Lung (tissue), 12 donors: ENCODE data around the gene RNF220. TPM values are rescaled to one million over a fixed set of nuclear protein-coding genes. Genes with fewer than 3 reads are reported as not detected.

ENCODE experiments used
- ATAC-seq: fragments of 200-7000 bp; cut with Tn5 transposase; one replicate; pipeline ENCODE4 v1.9.1; 2020; ENCODE audit warnings: moderate number of reproducible peaks; ENCODE audit not compliant: insufficient read depth, low FRiP score
- DNase-seq, 3 donors: peaks; one replicate each; pipeline ENCODE4 v3.0.0-alpha.2; 2013 to 2017
- H3K27ac ChIP-seq, 2 donors: one replicate each; pipeline ENCODE4 v1.5.1; 2013; ENCODE audit warnings: mild to moderate bottlenecking in 2 of 2, moderate library complexity in 2 of 2, control low read depth in 1 of 2, inconsistent platforms in 1 of 2, low read depth in 1 of 2, low read length in 1 of 2
- H3K27me3 ChIP-seq, 3 donors: one replicate each; pipeline ENCODE4 v1.5.1; 2013; ENCODE audit warnings: low read length in 2 of 3; ENCODE audit not compliant: control insufficient read depth in 3 of 3, insufficient read depth in 3 of 3
- H3K36me3 ChIP-seq, 4 donors: one replicate each; pipeline ENCODE4 v1.5.1; 2013; ENCODE audit warnings: low read length in 4 of 4, mild to moderate bottlenecking in 1 of 4, moderate library complexity in 1 of 4; ENCODE audit not compliant: control insufficient read depth in 4 of 4, insufficient read depth in 4 of 4
- H3K4me1 ChIP-seq, 5 donors: one replicate each; pipeline ENCODE4 v1.5.1; 2013; ENCODE audit warnings: low read length in 5 of 5, mild to moderate bottlenecking in 2 of 5, moderate library complexity in 1 of 5; ENCODE audit not compliant: control insufficient read depth in 5 of 5, insufficient read depth in 5 of 5
- H3K4me3 ChIP-seq: one replicate; pipeline ENCODE4 v1.5.1; 2013; ENCODE audit warnings: mild to moderate bottlenecking, control low read depth, moderate library complexity
- H3K9ac ChIP-seq, 2 donors: one replicate each; pipeline ENCODE4 v1.5.1; 2013; ENCODE audit warnings: low read length in 2 of 2, control low read depth in 1 of 2; ENCODE audit not compliant: insufficient read depth in 1 of 2
- H3K9me3 ChIP-seq, 4 donors: one replicate each; pipeline ENCODE4 v1.5.1; 2013; ENCODE audit warnings: low read length in 3 of 4, mild to moderate bottlenecking in 1 of 4, moderate library complexity in 1 of 4; ENCODE audit not compliant: control insufficient read depth in 4 of 4, insufficient read depth in 3 of 4
- WGBS, 2 donors: extraction: QIAGEN DNeasy Blood & Tissue Kit; methylation state at CpG; one replicate each; pipeline ENCODE4 v1.1.7; 2013; 5-methylcytosine and 5-hydroxymethylcytosine counted together
- polyA plus RNA-seq, 2 donors: library from polyadenylated mRNA; stranded (reverse); fragments of 200-250 nt; gene quantifications; one replicate each; pipeline ENCODE4 v1.2.1, GENCODE V29; 2013
- total RNA-seq, 2 donors: library from RNA; depleted of rRNA in 1 of 2; stranded (reverse); fragments of >200 nt in 1 of 2; gene quantifications; one replicate each; pipeline ENCODE4 v1.2.1, GENCODE V29; 2014 to 2021
- TF ChIP-seq, protein P1 (sequence below): IDR thresholded peaks from 2 replicates; pipeline ENCODE4 v1.5.1; 2012; ENCODE audit warnings: mild to moderate bottlenecking; ENCODE audit errors: control extremely low read depth, extremely low read depth
- donor health status: control.
- donor health status: control.
- donor health status: Bipolar disorder and iron deficiency.
- donor health status: healthy.
- donor health status: DM: yes; HTN: yes; CAD: no.

The RNF220 gene
- total and polyA plus RNA-seq, 4 donors = 44.9 to 75.8 (median 69.5) TPM

DNA sequence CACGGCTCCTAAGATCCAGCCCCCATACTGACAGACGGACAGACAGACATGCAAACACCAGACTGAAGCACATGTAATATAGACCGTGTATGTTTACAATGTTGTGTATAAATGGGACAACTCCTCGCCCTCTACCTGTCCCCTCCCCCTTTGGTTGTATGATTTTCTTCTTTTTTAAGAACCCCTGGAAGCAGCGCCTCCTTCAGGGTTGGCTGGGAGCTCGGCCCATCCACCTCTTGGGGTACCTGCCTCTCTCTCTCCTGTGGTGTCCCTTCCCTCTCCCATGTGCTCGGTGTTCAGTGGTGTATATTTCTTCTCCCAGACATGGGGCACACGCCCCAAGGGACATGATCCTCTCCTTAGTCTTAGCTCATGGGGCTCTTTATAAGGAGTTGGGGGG is 246.0 kb downstream of the RNF220 start:
- DNase-seq = no peak
- WGBS, 2 donors = 80 to 87% methylated on average over 8 of the region's 8 CpGs
- peaks cover 3 to 68% (median 17%) of the 10 kb centered on the region in 4 donors for H3K36me3 ChIP-seq
- H3K4me1 ChIP-seq = peaks cover 0 to 3% (median 0%) of the 10 kb centered on the region in 5 donors
- no peaks in the 10 kb centered on the region for H3K27me3 ChIP-seq
- H3K4me3 ChIP-seq = no peak overlapping the region
- no peak overlapping the region for H3K9ac ChIP-seq
- TF ChIP-seq, protein P1, sequence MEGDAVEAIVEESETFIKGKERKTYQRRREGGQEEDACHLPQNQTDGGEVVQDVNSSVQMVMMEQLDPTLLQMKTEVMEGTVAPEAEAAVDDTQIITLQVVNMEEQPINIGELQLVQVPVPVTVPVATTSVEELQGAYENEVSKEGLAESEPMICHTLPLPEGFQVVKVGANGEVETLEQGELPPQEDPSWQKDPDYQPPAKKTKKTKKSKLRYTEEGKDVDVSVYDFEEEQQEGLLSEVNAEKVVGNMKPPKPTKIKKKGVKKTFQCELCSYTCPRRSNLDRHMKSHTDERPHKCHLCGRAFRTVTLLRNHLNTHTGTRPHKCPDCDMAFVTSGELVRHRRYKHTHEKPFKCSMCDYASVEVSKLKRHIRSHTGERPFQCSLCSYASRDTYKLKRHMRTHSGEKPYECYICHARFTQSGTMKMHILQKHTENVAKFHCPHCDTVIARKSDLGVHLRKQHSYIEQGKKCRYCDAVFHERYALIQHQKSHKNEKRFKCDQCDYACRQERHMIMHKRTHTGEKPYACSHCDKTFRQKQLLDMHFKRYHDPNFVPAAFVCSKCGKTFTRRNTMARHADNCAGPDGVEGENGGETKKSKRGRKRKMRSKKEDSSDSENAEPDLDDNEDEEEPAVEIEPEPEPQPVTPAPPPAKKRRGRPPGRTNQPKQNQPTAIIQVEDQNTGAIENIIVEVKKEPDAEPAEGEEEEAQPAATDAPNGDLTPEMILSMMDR = no peak
- no peaks in the 10 kb centered on the region for H3K9me3 ChIP-seq
- no peak for ATAC-seq
- H3K27ac ChIP-seq = no peak overlapping the region

DNA sequence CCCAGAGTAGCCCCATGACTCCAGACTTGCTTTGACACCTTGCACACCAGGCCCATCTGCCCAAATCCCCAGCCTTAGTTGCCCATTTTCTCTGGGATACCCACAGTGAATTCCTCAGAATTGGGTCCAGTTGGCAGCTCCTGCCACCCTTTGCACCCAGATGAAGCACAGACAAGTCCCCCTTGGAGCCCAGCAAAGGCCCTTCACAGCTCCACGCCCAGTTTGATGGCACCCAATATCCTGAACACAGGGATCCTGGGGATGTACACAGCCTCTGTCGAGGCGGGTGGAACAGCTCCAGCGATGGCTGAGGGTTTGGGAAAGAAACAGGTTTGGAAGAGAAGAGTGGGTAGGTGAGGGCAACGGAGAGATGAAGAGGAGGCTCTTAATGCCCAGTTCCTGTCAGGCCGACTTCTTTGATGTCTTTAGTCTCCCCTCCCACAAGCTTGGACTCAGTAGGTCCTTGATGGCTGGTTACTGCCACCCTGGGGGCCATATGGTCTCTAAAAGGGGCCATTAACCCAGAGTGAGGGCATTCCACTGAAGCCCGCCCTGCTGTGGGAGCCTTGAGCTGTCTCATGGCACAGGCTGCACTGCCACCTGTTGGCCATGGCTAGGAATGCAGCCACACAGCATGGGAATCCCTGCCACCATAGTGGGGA is 247.5 kb downstream of the RNF220 start:
- peak; percentile 77 to 81 (median 79) for DNase-seq
- no peaks in the 10 kb centered on the region for H3K27me3 ChIP-seq
- H3K9me3 ChIP-seq = no peaks in the 10 kb centered on the region
- H3K36me3 ChIP-seq = peaks cover 3 to 58% (median 14%) of the 10 kb centered on the region in 4 donors
- WGBS, 2 donors = 54 to 67% methylated on average over 7 of the region's 7 CpGs
- H3K4me1 ChIP-seq = no peaks in the 10 kb centered on the region
- peak; percentile 84 for ATAC-seq
- H3K4me3 ChIP-seq = no peak overlapping the region
- H3K27ac ChIP-seq = no peak overlapping the region
- TF ChIP-seq, protein P1 = peak; percentile 95
- no peak overlapping the region for H3K9ac ChIP-seq

DNA sequence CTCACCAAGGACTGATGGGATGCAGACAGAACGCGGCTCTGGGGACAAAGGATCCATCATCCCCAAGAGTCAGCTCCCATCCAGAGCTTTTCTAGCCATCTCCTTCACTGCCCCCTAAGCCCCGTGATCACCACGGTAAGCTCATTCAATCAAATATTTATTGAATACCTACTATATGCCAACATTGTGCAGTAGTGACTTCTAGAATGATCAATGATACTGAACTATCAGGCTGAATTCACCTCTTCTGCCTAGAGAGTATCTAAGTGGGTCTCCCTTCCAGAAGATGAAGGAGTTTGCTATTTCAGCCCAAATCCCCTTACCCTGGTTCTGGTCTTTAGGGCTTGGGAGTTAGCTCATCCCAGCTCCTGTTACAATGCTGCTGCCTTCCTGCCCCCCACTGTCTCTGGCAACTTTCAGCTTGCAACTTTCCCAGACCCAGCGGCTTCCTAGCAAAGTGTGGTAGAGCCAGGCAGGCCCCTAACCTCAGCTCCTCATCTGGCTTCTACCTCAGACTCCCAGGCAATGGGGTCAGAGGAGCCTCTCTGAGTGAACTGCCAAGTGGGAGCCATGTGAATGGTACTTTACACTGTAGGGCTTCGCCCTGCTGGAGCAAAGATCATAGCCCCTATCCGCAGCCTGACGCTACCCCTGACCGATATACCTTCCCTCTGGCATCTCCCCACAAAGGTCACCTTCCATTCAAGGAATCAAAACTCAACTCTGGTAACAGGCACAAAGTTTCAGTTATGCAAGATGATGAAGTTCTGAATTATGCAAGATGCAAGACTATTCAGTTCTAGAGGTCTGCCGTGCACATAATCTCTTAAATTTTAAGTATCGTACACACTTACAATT is 248.3 kb downstream of the RNF220 start:
- no peaks in the 10 kb centered on the region for H3K4me1 ChIP-seq
- H3K9ac ChIP-seq = no peak overlapping the region
- peaks cover 3 to 53% (median 10%) of the 10 kb centered on the region in 4 donors for H3K36me3 ChIP-seq
- no peak overlapping the region for H3K27ac ChIP-seq
- H3K27me3 ChIP-seq = no peaks in the 10 kb centered on the region
- TF ChIP-seq, protein P1 = no peak
- DNase-seq (no peak), ATAC-seq (no peak)
- no peak overlapping the region for H3K4me3 ChIP-seq
- no peaks in the 10 kb centered on the region for H3K9me3 ChIP-seq
- 67 to 72% methylated on average over 11 of the region's 11 CpGs for WGBS, 2 donors
